ENCODE data around the gene USP6NL.

Gene USP6NL

DNA sequence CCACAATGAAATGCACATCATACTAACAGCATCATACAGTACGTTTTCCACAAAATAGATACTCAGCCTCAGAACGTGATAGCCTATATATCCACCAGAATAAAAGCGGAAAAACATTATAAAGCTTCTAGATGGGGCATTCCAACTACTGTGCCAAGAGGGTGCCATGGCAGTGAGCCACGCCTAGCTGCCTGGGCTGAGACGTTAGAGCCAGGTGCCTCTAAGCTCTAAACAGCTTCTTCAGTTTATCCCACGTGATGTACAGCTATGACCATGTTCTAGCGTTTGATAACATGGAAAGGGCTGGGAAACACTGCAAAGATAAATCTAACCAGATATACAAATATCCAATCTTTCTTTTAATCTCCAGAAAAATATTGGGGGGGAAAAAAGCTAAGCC is 17.8 kb downstream of the USP6NL start:
- no peak for DNase-seq (ENCODE audit: low spot score)

DNA sequence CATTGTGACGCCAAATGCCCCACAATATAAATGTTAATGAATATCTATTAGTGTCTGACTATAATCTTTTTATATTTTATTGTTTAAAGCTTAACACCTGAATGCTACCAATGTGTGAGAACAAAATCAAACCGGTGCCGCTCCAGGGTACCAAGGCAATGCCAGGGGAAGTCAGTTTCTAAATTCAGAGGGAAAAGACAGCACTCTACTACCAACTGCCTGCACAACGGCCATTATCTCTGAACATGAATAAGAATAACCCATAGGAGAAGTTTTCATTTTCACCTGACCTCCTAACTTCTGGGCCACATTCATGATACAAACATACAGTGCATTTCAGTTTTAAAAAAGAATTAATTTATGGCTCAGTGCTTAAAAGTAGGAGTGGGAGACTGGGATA is 21.7 kb downstream of the USP6NL start:
- DNase-seq (ENCODE audit: low spot score) = no peak

DNA sequence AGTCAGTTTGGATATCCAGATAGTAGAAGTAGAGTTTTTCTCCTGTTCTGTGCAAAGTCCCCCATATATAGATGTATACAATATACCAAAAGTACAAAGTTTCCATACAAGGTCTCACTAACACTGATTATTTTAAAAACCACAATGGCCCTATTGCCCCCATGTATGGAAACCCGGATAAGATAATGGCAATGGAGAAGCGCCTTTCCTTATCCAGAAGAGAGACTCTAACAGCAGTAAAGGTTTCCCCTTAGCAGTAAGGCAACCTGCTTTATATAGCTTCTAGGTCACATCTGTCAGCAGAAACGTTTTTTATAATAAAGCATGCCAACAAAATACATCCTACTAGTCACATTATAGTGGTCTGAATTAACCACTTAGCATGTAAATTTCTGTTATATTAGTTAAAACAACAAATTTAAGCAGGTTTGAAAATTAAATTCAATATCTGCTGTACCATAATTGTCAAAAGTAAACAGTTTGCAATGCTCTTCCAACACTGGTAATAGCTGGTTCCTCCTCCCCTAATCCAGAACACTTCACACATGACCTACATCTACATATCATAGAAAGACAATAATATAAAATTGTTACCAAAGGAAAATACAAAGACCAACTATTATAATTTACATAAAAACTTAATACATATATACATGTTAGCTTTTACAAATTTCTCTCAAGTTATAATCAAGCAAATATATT is 22.4 kb downstream of the USP6NL start:
- DNase-seq (ENCODE audit: low spot score) = no peak

DNA sequence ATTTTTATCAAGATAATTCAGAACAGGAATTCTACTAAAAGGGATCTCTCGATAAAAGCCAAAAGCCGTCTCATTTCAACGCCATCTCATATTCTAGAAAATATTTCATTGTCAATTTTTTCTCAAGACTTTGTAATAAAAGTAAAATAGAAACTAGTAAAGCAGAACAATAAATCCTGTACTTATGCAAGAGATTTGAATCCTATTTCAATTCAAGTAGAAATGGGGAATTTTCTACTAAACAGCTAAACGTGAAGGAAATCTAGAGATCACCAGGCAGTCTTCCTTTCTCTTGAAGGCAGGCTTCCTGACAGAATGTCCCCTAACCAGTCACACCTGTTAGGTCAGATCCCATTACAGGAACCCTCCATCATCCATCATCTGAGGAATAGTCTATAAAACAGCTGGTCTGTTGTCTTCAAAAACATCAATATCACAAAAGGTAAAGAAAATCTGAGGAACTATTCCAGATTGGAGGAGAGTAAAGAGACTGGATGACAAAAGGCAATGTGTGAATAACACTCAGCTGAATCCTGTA is 23.7 kb downstream of the USP6NL start:
- DNase-seq (ENCODE audit: low spot score) = no peak

DNA sequence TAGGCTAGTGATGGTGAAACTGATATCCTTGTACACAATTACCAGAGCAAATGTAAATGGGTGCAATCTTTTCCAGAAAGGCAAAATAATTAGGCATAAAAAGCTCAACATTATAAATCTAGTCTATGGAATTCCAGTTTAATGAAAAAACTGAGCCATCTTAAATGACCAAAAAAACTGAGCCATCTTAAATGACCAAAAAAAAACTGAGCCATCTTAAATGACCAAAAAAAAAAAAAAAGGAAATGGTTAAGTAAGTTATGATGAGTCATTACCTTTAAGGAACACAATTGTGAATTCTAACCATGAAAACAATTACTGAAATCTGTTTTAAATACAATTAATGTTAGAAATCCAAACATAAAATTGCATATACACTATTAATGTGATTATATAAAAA is 25.3 kb downstream of the USP6NL start:
- no peak for DNase-seq (ENCODE audit: low spot score)

DNA sequence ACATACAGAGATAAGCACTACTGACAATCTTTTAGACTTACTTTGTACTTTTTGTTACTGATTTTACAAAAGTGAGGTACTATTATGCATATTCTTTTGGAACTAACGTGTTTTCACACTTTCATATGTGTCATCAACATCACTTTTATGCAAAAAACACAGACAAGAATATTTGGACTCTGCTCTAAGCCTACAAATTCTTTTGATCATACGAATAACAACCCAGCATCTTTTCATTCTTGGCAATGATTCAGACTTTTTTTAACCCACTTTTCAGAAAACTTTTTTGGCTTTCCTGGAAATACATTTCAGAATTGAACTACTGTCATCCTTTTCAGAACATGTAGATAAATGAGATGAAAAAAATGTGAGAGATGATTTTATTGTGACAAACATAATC is 30.2 kb downstream of the USP6NL start:
- DNase-seq (ENCODE audit: low spot score) = no peak

DNA sequence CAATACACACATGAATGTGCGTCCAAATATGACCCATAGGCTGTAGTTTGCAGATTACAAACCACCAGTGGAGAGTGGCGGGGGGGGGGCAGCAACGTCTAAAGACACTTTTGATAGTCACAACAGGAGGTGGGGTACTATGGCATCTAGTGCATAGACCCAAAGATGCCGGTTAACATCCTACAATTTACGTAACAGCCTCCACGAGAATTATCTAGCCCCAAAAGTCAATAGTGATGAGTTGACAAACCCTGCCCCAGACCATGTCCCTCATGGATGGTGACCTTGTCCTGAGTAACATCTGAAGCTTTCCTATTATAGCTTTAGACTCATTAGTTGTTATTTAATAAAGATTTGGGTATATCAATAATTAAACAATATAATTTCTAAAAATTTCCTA is 31.6 kb downstream of the USP6NL start:
- DNase-seq (ENCODE audit: low spot score) = no peak

DNA sequence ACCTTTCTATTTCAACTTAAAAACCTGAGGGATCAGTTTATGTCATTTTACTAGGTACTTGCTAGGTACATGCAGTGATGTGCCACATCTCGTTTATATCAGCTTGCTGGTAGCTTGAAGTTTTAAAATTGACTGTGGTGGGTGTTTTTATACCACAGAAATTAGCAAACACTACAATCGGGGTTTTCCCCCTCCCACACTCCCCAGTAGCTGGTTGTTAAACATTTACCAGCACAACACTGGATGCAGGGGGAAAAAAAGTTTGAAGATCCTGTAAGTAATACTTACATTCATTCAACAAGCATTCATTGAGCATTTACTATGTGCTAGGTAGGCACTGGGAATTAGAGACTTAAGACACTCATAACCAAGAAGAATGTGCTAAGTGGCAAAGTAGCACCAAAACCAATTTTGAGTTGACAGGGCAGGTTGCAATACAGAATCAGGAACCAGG is 32.6 kb downstream of the USP6NL start:
- peak; percentile 34 for DNase-seq (ENCODE audit: low spot score)

DNA sequence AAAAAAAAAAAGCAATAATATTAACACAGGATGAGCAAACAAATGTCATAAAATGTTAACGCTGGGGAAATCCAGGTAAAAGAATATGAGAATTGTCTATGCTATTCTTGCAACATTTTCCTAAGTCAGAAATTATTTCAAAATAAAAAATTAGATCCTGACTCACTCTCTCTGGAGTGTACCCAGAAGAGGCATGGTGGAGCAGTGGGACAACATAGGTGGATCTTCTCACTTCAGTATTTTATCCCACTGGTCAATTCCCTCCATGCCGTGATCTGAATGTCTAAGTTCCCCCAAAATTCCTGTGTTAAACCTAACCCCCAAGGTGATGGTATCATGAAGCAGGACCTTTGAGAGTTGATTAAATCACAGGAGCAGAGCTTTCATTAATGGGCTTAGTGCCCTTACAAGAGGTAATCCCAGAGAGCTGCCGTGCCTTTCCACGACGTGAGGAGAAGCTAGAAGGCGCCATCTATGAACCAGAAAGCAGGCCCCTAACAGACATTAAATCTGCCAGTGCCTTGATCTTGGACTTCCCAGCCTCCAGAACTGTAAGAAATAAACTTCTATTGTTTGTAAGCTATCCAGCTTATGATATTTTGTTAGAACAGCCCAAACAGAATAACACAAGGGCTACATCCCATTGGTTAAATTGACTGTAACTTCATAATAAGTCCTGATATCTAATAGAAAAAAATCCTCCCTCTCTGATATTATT is 35.2 kb downstream of the USP6NL start:
- no peak for DNase-seq (ENCODE audit: low spot score)

DNA sequence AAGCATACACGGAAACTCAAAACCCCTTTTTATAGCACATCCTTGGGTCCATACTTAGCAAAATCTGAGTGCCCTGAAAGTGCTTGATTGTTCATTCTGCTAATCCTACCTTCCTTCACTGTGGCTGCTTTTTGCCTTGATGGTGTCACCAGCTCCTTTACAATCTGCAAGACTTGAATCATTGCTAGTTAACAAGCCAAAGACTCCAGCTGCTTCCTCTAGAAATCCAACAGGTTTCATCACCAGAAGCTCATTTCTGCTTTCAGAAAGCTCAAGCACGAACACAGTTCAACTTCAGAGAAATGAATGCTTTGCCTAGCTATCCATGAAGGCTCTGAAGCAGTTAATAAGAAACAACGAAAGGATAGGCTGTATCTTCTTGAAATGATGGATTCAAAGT is 38.0 kb downstream of the USP6NL start:
- DNase-seq (ENCODE audit: low spot score) = peak; percentile 18

DNA sequence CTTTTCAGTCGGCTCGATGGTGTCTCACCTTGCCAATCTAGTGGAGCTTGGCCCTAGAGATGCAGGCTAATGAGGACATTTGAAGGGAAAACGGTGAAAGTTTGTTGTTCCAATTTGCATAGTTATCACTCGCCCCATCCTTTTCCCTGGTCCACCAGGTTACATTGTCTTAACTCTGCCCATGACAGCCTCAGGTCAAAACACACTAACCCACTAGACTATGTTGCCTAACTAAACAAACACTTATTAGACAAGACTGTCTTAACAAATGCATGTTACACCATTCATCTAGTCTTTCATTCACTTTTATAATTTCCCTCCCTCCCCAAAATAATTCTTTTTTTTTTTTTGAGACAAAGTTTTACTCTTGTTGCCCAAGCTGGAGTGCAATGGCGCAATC is 40.7 kb downstream of the USP6NL start:
- no peak for DNase-seq (ENCODE audit: low spot score)

DNA sequence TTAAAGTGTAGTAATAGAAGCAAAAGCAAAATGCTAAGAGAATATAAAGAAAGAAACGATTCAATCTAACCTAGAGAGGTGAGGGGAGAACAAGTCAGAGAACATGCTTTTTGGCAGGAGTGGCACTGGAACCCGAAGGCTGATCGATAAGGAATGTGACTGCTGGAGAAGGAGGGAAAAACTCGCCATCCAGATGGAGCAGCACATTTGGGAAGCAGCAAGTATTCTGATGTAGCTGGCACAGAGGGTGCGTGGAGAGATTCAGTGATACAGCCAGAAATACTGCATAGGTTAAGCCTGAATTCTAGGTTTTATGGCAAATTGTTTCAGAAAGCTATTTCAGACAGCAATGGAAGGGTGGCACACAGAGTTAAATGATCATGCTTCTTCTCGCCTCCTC is 42.0 kb downstream of the USP6NL start:
- no peak for DNase-seq (ENCODE audit: low spot score)

DNA sequence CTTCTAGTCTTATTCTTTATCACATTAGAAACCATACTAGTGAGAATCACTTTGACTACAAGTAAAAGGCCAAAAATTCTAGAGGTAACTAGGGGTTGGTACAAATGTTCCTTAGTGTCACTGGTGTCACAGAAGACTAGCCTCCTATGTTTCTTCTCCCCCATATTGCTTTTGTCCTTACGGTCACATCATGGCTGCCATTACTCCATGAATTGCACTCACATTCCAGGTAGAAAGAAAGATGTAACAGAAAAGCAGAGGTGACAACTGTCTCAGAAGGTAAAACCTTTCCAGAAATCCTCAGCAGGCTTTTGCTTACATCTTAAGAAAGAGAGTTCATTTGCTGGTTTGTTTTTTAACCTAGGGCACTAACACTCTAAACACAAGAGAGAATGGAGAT is 42.9 kb downstream of the USP6NL start:
- DNase-seq (ENCODE audit: low spot score) = no peak

DNA sequence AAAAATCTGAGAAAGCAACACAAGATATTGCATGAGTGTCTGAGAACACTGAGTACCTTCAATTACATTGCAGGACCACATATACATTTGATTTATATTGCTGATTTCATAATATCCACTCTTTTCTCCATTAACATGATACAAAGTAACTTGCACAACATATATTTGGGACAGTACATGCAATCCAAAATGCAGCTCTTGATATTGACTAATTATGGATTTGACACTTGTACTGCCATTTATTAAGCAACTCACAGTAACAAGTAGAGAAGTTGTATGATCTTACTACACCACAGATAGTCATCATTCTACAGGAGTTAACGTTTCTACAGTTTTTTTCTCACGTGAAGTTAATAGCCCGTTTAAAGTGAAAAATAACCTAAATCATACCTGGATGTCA is 46.7 kb downstream of the USP6NL start:
- no peak for DNase-seq (ENCODE audit: low spot score)

DNA sequence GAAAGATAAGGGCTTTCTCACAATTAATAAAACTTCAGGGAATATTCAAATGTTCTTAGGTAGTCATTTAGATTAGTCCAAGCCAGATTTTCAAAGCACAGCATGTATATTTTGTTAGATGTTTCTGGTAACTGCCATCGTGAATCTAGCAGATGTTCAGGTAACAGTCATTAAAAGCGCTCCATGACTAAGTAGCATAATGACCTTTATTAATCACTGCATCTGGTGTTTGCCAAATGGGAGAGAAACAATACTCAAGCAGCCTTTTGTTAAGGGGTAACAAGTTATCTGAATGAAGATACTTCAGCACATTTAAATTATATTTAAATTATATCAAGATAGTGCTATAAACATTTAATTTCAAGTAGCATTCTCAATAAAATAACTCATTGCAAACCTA is 47.5 kb downstream of the USP6NL start:
- DNase-seq (ENCODE audit: low spot score) = no peak

DNA sequence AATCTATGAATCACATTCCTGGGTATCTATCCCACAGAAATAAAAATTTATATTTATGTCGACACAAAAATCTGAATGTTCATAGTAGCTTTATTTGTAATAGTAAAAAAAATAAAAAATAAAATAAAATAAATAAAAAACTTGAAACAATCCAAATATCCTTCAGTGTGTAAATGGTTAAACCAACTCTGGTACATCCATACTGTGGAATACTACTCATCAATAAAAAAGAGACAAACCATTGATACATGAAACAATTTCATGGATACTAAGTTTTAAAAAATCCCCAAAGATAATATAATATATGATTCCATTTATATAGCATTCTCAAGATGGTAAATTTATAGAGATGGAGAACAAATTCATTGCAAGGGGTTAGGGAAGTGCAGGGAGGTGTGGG is 48.6 kb downstream of the USP6NL start:
- DNase-seq (ENCODE audit: low spot score) = no peak

DNA sequence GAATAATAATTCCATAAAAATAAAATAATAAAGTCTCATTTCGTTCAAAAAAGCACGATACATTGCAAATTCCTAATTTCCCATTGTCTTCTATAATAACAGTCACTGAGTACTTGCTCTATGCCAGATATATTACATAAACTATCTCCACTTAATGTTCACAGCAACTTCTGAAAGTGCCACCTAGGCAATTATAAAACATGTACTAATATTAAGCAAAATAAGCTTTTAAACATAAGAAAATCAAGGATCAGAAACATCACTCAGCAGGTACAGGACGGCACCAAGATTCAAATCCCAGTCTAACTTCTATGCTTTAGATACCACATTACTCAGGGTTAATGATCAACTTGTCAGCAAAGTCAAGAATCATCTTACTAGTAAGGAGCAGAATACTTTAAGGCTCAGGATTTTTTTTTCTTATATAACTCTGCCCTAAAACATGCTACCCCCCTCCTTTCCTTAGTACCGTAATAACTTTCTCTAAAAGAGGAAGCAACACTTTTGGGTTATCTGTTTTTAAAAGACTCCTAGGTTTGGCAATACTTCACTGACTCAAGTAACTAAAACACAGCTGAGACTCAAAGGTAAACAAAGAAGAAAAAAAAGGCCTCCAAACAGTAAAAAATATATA is 51.3 kb downstream of the USP6NL start:
- peak; percentile 63 for DNase-seq (ENCODE audit: low spot score)

DNA sequence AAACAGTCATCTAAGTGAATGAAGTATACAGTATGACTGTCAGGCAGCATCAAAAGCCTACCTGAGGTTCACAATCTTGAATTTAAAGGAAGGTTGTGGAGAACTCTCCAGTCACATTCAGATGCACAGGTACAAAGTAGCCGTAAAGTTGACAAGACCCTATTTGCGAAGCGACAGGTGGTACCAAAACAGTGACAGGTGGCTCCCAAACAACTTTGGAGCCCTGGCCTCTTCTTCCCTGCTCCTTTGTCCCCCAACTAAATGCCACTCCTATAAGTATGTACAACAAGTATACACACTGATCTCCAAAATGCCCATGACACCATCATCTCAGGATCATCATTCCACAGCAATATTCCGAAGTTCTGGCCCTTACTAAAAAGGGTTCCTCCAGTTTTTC is 53.5 kb downstream of the USP6NL start:
- DNase-seq (ENCODE audit: low spot score) = no peak

DNA sequence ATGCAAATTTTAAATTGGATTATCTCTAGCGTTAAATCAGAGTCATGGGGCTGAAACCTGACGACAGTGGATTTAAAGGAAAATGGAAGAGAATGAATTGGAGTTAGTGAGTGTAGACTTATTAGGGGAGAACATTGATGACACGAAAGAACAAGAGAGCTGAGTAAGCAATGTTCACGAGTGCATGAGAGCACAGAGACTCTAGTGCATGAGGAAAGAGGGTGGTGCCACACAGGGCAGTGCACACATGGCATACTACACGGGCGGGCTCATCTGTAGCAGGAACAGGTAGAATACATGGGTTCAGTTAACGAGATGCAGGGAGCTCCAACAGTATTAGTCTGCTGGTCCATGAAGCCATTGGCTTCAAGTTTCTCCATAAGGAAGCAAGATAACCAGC is 53.9 kb downstream of the USP6NL start:
- DNase-seq (ENCODE audit: low spot score) = no peak

DNA sequence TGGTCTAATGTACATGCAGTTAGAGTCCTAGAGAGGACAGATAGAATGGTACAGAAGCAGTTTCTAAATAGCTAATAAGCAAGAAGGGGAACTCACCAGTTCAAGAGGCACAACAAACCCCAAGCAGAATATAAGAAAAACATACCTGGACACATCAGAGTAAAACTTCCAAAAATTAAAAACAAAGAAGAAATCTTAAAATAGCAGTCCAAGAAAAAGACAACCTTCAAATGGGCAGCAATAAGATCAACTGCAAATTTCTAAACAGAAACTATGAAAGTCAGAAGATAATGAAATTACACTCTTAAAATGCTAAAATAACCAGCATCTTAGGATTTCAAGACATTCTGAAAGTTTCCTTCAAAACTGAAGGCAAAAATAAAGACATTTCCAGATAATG is 55.9 kb downstream of the USP6NL start:
- DNase-seq (ENCODE audit: low spot score) = no peak

DNA sequence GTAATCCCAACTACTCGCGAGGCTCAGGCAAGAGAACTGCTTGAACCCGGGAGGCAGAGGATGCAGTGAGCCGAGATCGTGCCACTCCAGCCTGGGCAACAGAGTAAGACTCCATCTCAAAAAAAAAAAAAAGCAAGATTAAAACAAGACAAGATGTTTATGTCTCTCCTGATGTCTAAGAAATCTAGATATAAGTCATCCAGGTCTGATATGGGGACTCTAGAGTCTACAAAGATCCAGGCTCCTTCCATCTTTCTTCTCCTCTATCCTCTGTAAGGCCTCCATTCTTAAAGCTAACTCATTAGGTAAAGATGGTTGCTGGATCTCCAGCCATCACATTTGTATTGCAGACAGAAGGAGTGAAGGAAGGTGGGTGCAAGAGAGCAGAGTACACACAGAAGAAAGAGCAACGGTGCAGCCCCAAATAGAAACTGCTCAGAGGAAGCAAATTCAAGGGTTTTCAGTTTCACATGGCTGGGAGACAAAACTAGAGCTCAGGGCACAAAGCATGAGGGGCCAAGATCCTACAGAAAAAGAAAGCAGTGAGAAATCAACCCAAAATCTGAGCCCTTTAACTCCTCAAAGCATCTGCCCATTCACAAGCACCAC is 57.6 kb downstream of the USP6NL start:
- no peak for DNase-seq (ENCODE audit: low spot score)

DNA sequence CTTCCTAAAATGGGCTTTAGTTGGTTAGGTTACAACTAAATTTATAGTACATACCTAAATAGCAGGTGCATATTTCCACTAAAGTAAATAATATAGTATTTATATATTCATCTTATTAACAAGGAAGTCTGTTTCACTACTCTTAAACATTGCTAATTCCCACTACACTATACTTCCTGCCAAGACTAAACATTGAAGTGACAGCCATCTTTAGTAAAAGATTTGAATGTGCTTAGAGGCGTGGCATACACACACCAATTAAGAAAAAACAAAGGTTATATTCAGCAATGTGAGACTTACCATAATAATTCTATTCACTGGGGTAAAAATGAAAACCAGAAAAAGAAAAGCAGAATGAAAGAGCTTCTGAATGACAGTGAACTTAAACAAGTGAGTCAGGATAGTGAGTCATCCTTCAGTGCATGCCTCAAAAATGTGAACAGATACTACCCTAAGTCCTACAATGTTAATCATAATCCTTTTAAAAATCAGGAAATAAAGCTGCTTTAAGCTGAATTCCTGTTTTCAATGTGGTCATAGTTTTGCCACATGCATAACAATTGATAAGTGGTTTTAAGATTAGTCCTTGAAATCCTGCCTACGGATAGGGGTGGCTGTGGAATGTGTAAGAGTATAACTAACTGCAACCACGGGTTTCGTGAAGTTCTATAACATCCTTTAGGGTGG is 59.4 kb downstream of the USP6NL start:
- DNase-seq (ENCODE audit: low spot score) = peak; percentile 95

Data from kidney tubule cell (primary cell).